PC-9 (cell line): ENCODE measurements around the gene KRT36. TPM values are rescaled to one million over a fixed set of nuclear protein-coding genes. Genes with fewer than 3 reads are reported as not detected.

ENCODE experiments used
- BruUV-seq: library from RNA; stranded (reverse); fragments of 400-500 nt; replicated peaks from 2 replicates; lab custom pipeline; 2021; lab: Mats Ljungman, UMichigan
- CTCF ChIA-PET: fragments of 300-600 bp; sonication (Branson Sonifier 250); formaldehyde crosslinking; loops from one replicate; lab custom pipeline; 2022; ENCODE audit warnings: antibody characterized with exemption; lab: Charles Lee
- POLR2A ChIA-PET: fragments of 300-600 bp; sonication (Branson Sonifier 250); formaldehyde crosslinking; loops from one replicate; lab custom pipeline; 2022; ENCODE audit warnings: antibody characterized with exemption; ENCODE audit not compliant: unreplicated experiment; lab: Charles Lee
- DNase-seq, 2 experiments: peaks; one replicate each; pipeline versions ENCODE4 v3.0.0 to v3.0.0-alpha.2; 2015 to 2022; ENCODE audit warnings: mixed read lengths in 1 of 2
- H2AFZ ChIP-seq: fragments of 200-600 bp; sonication (generic); 2 replicates; pipeline ENCODE4 v1.8.1; 2017; ENCODE audit warnings: antibody characterized with exemption
- H3F3A ChIP-seq: fragments of 200-600 bp; sonication (generic); 2 replicates; pipeline ENCODE4 v1.8.1; 2017; ENCODE audit warnings: antibody characterized with exemption, mild to moderate bottlenecking, low read depth; ENCODE audit not compliant: insufficient read depth
- H3K27ac ChIP-seq: fragments of 200-600 bp; sonication (generic); 2 replicates; pipeline ENCODE4 v1.6.1; 2016; ENCODE audit warnings: mixed run types
- H3K27me3 ChIP-seq: fragments of 200-600 bp; sonication (generic); 2 replicates; pipeline ENCODE4 v1.6.1; 2016; ENCODE audit warnings: low read depth, mixed run types; ENCODE audit not compliant: insufficient read depth
- H3K36me3 ChIP-seq: fragments of 200-600 bp; sonication (generic); 2 replicates; pipeline ENCODE4 v1.6.1; 2016; ENCODE audit warnings: low read depth, mixed run types
- H3K4me1 ChIP-seq: fragments of 200-600 bp; sonication (generic); replicated peaks from 2 replicates; pipeline ENCODE4 v1.6.1; 2016; ENCODE audit warnings: mixed run types; ENCODE audit not compliant: insufficient read depth
- H3K4me2 ChIP-seq: fragments of 200-600 bp; sonication (generic); 2 replicates; pipeline ENCODE4 v1.6.1; 2017; ENCODE audit warnings: mixed run types
- H3K4me3 ChIP-seq: fragments of 200-600 bp; sonication (generic); 2 replicates; pipeline ENCODE4 v1.6.1; 2016; ENCODE audit warnings: mixed run types
- H3K79me2 ChIP-seq: fragments of 200-600 bp; sonication (generic); 2 replicates; pipeline ENCODE4 v1.6.1; 2017; ENCODE audit warnings: low read depth, mixed run types
- H3K9me2 ChIP-seq: fragments of 200-600 bp; sonication (generic); 2 replicates; pipeline ENCODE4 v1.8.1; 2017; ENCODE audit warnings: mild to moderate bottlenecking; ENCODE audit not compliant: insufficient read depth
- H3K9me3 ChIP-seq: fragments of 200-600 bp; sonication (generic); 2 replicates; pipeline ENCODE4 v1.8.1; 2016; ENCODE audit warnings: low read depth; ENCODE audit not compliant: insufficient read depth
- H4K20me1 ChIP-seq: fragments of 200-600 bp; sonication (generic); 2 replicates; pipeline ENCODE4 v1.8.1; 2017; ENCODE audit not compliant: insufficient read depth
- CTCF ChIP-seq: fragments of 200-600 bp; sonication (generic); conservative IDR thresholded peaks from 2 replicates; pipeline ENCODE4 v1.6.1; 2017; ENCODE audit warnings: mixed run types, antibody characterized with exemption, mild to moderate bottlenecking, moderate library complexity
- EZH2 ChIP-seq: fragments of 200-600 bp; sonication (generic); IDR thresholded peaks from 2 replicates; pipeline ENCODE4 v1.8.0; 2017; ENCODE audit warnings: antibody characterized with exemption, low read depth
- intact Hi-C: fragments of 100-400 bp; cut with micrococcal nuclease; formaldehyde crosslinking; loops from one replicate; pipeline ENCODE4 v1.10.0; 2022; ENCODE audit not compliant: unreplicated experiment
- total RNA-seq: library from RNA; stranded (reverse); gene quantifications from 2 replicates; pipeline ENCODE4 v1.2.3, GENCODE V29; 2021

KRT36 gene
- total RNA-seq, 1 experiment from 2014 or later: not detected

- TF ChIP-seq CTCF (no peak), EZH2 (no peak)
- no peaks in the 10 kb centered on the region for H3K27me3 ChIP-seq
- H2AFZ ChIP-seq: no peak overlapping the region
- H3K4me3 ChIP-seq: no peak overlapping the region
- no peaks in the 10 kb centered on the region for H3K79me2 ChIP-seq
- ChIA-PET POLR2A (interaction anchor here (0.5 kb wide), 1 partner anchor 608 kb away, joined by 4 read pairs; no protein-coding TSS in a partner anchor), CTCF (interaction anchor here (0.6 to 0.7 kb wide), 2 partner anchors 62 to 132 kb away, joined by 3 to 14 read pairs; no protein-coding TSS in a partner anchor)
- intact Hi-C loops: no loop called here
- H4K20me1 ChIP-seq: no peaks in the 10 kb centered on the region
- H3F3A ChIP-seq: peaks cover 10% of the 10 kb centered on the region; the same call in 1 of the 2 replicates
- DNase-seq: no peak
- peaks cover 20% of the 10 kb centered on the region for H3K4me1 ChIP-seq
- BruUV-seq: no TSS peak
- H3K36me3 ChIP-seq: no peaks in the 10 kb centered on the region
- no peaks in the 10 kb centered on the region for H3K9me3 ChIP-seq
- no peaks in the 10 kb centered on the region for H3K9me2 ChIP-seq
- 0 out of 2 replicates have a peak overlapping the region, but pooled peaks have one; percentile 39 for H3K4me2 ChIP-seq
- H3K27ac ChIP-seq: no peak overlapping the region
Measured at GRCh38 chr17:41463746-41464145, 26.0 kb downstream of the KRT36 start.

- no TSS peak for BruUV-seq
- TF ChIP-seq CTCF: no peak
- TF ChIP-seq EZH2: no peak
Measured at GRCh38 chr17:41462705-41463104, 27.0 kb downstream of the KRT36 start.

GRCh38 chr17:41457676-41458075 lies 32.0 kb downstream of the KRT36 start:
- no peak for DNase-seq
- Histone ChIP-seq H3K27me3 (no peaks in the 10 kb centered on the region), H3K27ac (no peak overlapping the region), H3K9me2 (no peaks in the 10 kb centered on the region; the same call in 1 of the 2 replicates), H3K79me2 (no peaks in the 10 kb centered on the region), H2AFZ (no peak overlapping the region), H3K4me3 (no peak overlapping the region), H4K20me1 (no peaks in the 10 kb centered on the region), H3F3A (no peaks in the 10 kb centered on the region), H3K36me3 (no peaks in the 10 kb centered on the region), H3K4me1 (no peaks in the 10 kb centered on the region), H3K9me3 (no peaks in the 10 kb centered on the region), H3K4me2 (no peak overlapping the region)
- POLR2A ChIA-PET: no interaction called here
- CTCF ChIA-PET: interaction anchor here (0.5 kb wide), 1 partner anchor 61 kb away, joined by 3 read pairs; no protein-coding TSS in a partner anchor
- BruUV-seq: no TSS peak
- intact Hi-C loops: no loop called here
- TF ChIP-seq EZH2: no peak
- no peak for TF ChIP-seq CTCF

More at GRCh38 chr17:41462705-41463104, 27.0 kb downstream of the KRT36 start:
- Histone ChIP-seq H3K4me2 (no peak overlapping the region), H3K4me1 (peaks cover 20% of the 10 kb centered on the region), H3K9me3 (no peaks in the 10 kb centered on the region), H3K27ac (no peak overlapping the region), H3F3A (peaks cover 10% of the 10 kb centered on the region; the same call in 1 of the 2 replicates), H3K27me3 (no peaks in the 10 kb centered on the region), H4K20me1 (no peaks in the 10 kb centered on the region), H3K4me3 (no peak overlapping the region), H2AFZ (no peak overlapping the region), H3K36me3 (no peaks in the 10 kb centered on the region), H3K9me2 (no peaks in the 10 kb centered on the region; the same call in 1 of the 2 replicates), H3K79me2 (no peaks in the 10 kb centered on the region)
- POLR2A ChIA-PET: no interaction called here
- no peak for DNase-seq
- CTCF ChIA-PET: no interaction called here
- intact Hi-C loops: no loop called here
